GM18508 (cell line): ENCODE data around the gene GALR3.

Experiments used
- ATAC-seq: cut with Tn5 transposase; IDR thresholded peaks from one replicate; pipeline ENCODE4 v1.9.1; 2021; ENCODE audit warnings: moderate number of reproducible peaks; ENCODE audit not compliant: insufficient read depth, unreplicated experiment

Gene GALR3

GRCh38 chr22:37818409-37819104 lies 4.6 kb upstream of the GALR3 start:
- ATAC-seq: no peak

GRCh38 chr22:37819105-37819433 lies 4.1 kb upstream of the GALR3 start:
- ATAC-seq: no peak

GRCh38 chr22:37820350-37820749 lies 2.8 kb upstream of the GALR3 start:
- no peak for ATAC-seq

GRCh38 chr22:37822079-37822833 lies 926 bp upstream of the GALR3 start:
- no peak for ATAC-seq

- no peak for ATAC-seq
Measured at GRCh38 chr22:37824674-37825641, 1.8 kb downstream of the GALR3 start.

- no peak for ATAC-seq
Measured at GRCh38 chr22:37827056-37827455, 3.9 kb downstream of the GALR3 start.

GRCh38 chr22:37830093-37830842 lies 7.1 kb downstream of the GALR3 start:
- no peak for ATAC-seq

- ATAC-seq: no peak
Measured at GRCh38 chr22:37831472-37831871, 8.3 kb downstream of the GALR3 start.

- ATAC-seq: no peak
Measured at GRCh38 chr22:37832022-37832857, 9.1 kb downstream of the GALR3 start.

- no peak for ATAC-seq
Measured at GRCh38 chr22:37842015-37842793, 19.0 kb downstream of the GALR3 start.

- peak; percentile 13 for ATAC-seq
Measured at GRCh38 chr22:37843741-37844089, 20.5 kb downstream of the GALR3 start.

GRCh38 chr22:37844904-37845329 lies 21.7 kb downstream of the GALR3 start:
- ATAC-seq: no peak

- ATAC-seq: no peak
Measured at GRCh38 chr22:37846433-37846832, 23.3 kb downstream of the GALR3 start.

GRCh38 chr22:37848587-37849088 lies 25.5 kb downstream of the GALR3 start:
- ATAC-seq: no peak

- no peak for ATAC-seq
Measured at GRCh38 chr22:37849089-37849751, 26.0 kb downstream of the GALR3 start, which contains the start of gene EIF3L. Gene EIF3L, plus strand, starts transcription at chr22:37849419. Its CDS starts 31 bp downstream, at chr22:37849450.

GRCh38 chr22:37850801-37851200 lies 27.6 kb downstream of the GALR3 start:
- no peak for ATAC-seq

- no peak for ATAC-seq
Measured at GRCh38 chr22:37852418-37852817, 29.2 kb downstream of the GALR3 start.

GRCh38 chr22:37854946-37855345 lies 31.8 kb downstream of the GALR3 start:
- no peak for ATAC-seq
